Osteocyte (in vitro differentiated cells): ENCODE data around the gene AHCYL1. TPM values are rescaled to one million over a fixed set of nuclear protein-coding genes. Genes with fewer than 3 reads are reported as not detected.
A peak's percentile ranks its signal among the peaks of the same experiment; 100 is the strongest.

Experiments
- DNase-seq: peaks from one replicate; pipeline ENCODE4 v3.0.0; 2021; ENCODE audit warnings: mixed read lengths; ENCODE audit not compliant: unreplicated experiment; ENCODE audit errors: extremely low spot score
- H3K27ac Mint-ChIP-seq: one replicate; pipeline ENCODE4 v1.8.0; 2021; ENCODE audit warnings: mild to moderate bottlenecking, mixed read lengths; ENCODE audit not compliant: unreplicated experiment
- H3K27me3 Mint-ChIP-seq: one replicate; pipeline ENCODE4 v1.8.0; 2021; ENCODE audit warnings: mixed read lengths; ENCODE audit not compliant: unreplicated experiment
- H3K36me3 Mint-ChIP-seq: one replicate; pipeline ENCODE4 v1.8.0; 2021; ENCODE audit warnings: mixed read lengths; ENCODE audit not compliant: unreplicated experiment
- H3K4me1 Mint-ChIP-seq: one replicate; pipeline ENCODE4 v1.8.0; 2021; ENCODE audit warnings: mixed read lengths; ENCODE audit not compliant: unreplicated experiment
- H3K4me3 Mint-ChIP-seq: one replicate; pipeline ENCODE4 v1.8.0; 2021; ENCODE audit warnings: mild to moderate bottlenecking, moderate library complexity, mixed read lengths; ENCODE audit not compliant: unreplicated experiment
- H3K9me3 Mint-ChIP-seq: one replicate; pipeline ENCODE4 v1.8.0; 2021; ENCODE audit warnings: mixed read lengths; ENCODE audit not compliant: unreplicated experiment
- total RNA-seq: library from RNA; stranded (reverse); gene quantifications from 2 replicates; pipeline ENCODE4 v1.2.1, GENCODE V29; 2021
- TF ChIP-seq, protein P1 (sequence below): fragments of 200-600 bp; sonication (generic); IDR thresholded peaks from 2 replicates; pipeline ENCODE4 v1.5.0; 2021; ENCODE audit warnings: antibody characterized with exemption, mild to moderate bottlenecking, moderate library complexity

AHCYL1 gene
- total RNA-seq, 1 donor from 2014 or later: 79.3 TPM

DNA sequence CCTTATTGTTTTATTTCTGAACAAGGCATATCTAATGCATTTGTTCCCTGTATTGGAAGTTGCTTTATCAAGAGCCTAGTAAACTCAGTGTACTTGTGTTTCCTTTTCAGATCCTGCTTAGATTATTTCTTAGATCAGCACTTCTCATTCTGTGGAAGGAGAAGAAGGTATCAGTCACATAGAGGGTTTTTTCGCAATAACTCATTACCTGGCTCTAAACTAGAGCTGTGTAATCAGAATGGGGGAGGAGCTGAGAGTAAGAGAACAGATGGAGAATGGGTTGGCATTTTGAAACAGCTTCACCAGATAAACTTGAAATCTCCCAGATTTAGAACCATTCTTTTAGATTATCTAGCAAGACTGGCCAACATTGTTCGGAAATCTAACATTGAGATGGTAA lies 11.0 kb downstream of the AHCYL1 start:
- TF ChIP-seq, protein P1, sequence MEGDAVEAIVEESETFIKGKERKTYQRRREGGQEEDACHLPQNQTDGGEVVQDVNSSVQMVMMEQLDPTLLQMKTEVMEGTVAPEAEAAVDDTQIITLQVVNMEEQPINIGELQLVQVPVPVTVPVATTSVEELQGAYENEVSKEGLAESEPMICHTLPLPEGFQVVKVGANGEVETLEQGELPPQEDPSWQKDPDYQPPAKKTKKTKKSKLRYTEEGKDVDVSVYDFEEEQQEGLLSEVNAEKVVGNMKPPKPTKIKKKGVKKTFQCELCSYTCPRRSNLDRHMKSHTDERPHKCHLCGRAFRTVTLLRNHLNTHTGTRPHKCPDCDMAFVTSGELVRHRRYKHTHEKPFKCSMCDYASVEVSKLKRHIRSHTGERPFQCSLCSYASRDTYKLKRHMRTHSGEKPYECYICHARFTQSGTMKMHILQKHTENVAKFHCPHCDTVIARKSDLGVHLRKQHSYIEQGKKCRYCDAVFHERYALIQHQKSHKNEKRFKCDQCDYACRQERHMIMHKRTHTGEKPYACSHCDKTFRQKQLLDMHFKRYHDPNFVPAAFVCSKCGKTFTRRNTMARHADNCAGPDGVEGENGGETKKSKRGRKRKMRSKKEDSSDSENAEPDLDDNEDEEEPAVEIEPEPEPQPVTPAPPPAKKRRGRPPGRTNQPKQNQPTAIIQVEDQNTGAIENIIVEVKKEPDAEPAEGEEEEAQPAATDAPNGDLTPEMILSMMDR: no peak
- no peaks in the 10 kb centered on the region for H3K9me3 Mint-ChIP-seq
- no peak overlapping the region for H3K27ac Mint-ChIP-seq
- H3K4me3 Mint-ChIP-seq: no peak overlapping the region
- DNase-seq: no peak
- peaks cover 3% of the 10 kb centered on the region for H3K36me3 Mint-ChIP-seq
- peaks cover 19% of the 10 kb centered on the region for H3K4me1 Mint-ChIP-seq
- no peaks in the 10 kb centered on the region for H3K27me3 Mint-ChIP-seq

DNA sequence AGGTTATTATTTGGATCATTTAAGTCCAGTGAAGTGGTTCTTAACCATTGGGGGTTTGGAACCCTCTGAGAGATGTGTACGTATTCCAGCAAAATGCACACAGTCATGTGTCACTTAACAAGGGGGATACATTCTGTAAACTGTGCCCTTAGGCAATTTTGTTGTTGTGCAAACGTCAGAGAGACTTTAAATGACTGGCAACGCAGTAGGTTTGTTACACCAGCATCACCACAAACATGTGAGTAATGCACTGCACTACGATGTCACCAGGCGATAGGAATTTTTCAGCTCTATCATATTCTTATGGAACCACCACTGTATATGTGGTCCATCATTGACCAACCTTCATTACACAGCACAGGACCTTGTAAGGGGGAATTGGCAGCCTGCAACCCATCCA lies 11.9 kb downstream of the AHCYL1 start:
- H3K9me3 Mint-ChIP-seq: no peaks in the 10 kb centered on the region
- no peak for DNase-seq
- H3K27ac Mint-ChIP-seq: no peak overlapping the region

DNA sequence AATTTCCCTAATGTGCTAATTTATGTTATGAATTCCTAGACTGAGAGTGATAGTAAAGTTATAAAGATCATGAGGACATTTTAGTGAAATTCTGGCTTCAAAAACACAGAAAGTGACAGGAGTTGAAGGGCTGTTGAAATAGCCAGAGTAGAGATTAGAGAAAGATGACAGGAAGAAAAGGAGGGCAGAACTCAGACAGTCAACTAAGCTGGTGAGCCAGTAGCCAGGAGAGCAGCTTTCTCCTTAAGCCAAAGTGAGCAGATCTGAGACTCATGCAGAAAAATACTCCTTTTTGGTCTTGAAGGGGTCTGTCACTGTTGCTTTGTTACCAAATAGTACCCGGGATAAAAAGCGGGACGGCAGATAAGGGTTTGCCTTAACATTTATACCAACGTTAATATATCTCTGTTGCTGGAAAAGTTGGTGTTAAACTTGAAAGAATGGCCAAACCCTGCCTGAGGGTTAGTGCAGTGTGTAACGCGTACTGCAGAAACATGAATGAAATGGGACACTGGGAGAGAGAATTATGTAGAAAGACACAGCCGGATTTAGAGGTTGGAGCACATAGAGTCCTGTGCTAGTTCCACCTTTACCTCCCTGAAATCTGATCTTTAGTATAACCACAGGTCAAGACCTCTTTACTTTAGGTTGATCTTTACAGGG lies 12.8 kb downstream of the AHCYL1 start:
- H3K4me3 Mint-ChIP-seq: no peak overlapping the region
- no peak for DNase-seq
- no peaks in the 10 kb centered on the region for H3K9me3 Mint-ChIP-seq
- peak overlapping the region; percentile 36 for H3K27ac Mint-ChIP-seq
- TF ChIP-seq, protein P1: no peak
- H3K27me3 Mint-ChIP-seq: no peaks in the 10 kb centered on the region
- peaks cover 19% of the 10 kb centered on the region for H3K4me1 Mint-ChIP-seq
- H3K36me3 Mint-ChIP-seq: peaks cover 3% of the 10 kb centered on the region

More for the DNA sequence above, 11.9 kb downstream of the AHCYL1 start:
- Mint-ChIP-seq H3K27me3 (no peaks in the 10 kb centered on the region), H3K36me3 (peaks cover 3% of the 10 kb centered on the region), H3K4me1 (peaks cover 16% of the 10 kb centered on the region), H3K4me3 (no peak overlapping the region)
- TF ChIP-seq, protein P1: no peak

DNA sequence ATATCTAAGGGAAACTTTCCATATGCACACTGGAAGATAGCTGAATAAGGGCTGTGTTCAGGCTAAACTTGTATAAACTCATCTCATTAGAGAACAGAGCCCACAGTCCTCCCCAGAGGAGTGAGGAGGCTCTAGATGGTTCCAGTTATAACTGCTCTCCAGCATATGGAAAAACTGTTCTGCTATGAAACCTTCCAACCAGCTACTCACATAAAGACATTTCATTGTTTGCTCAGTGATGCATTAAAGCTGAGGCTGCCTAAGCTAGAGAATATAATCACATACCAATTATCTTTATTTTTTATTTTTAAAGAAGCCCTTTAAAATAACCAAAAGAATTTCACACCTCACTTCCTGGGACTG lies 13.3 kb downstream of the AHCYL1 start:
- no peak for DNase-seq
- Mint-ChIP-seq H3K27me3 (no peaks in the 10 kb centered on the region), H3K27ac (peak overlapping the region; percentile 1), H3K9me3 (no peaks in the 10 kb centered on the region), H3K36me3 (peaks cover 3% of the 10 kb centered on the region), H3K4me3 (no peak overlapping the region), H3K4me1 (peaks cover 25% of the 10 kb centered on the region)
- TF ChIP-seq, protein P1: no peak

DNA sequence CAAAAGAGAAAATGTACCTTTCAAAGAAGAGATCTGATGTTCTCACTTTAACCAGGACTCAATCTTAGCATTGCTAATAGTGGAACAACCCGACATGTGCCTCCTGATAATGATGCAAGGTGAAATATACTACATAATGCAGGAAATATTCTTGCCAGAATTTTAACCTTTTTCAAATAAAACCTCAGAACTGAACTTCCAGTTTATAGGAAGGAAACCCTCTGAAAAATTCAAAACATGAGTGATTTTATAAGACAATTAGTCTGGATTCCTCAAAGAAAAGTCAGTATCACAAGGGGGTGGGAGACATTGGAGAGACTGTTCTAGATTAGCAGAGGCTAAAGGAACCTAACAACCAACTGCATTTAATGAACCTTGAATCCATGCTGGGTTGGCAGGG lies 18.1 kb downstream of the AHCYL1 start:
- Mint-ChIP-seq H3K36me3 (no peaks in the 10 kb centered on the region), H3K27ac (peak overlapping the region; percentile 92), H3K9me3 (no peaks in the 10 kb centered on the region), H3K27me3 (no peaks in the 10 kb centered on the region), H3K4me3 (no peak overlapping the region), H3K4me1 (peaks cover 52% of the 10 kb centered on the region)
- no peak for DNase-seq
- TF ChIP-seq, protein P1: no peak
